GM23248 (cell line): Measurements from ENCODE around the gene SMAD1.

Experiments used
- EZH2 ChIP-seq: fragments of 200-600 bp; sonication (generic); IDR thresholded peaks from 2 replicates; pipeline ENCODE4 v1.6.1; 2018; ENCODE audit warnings: antibody characterized with exemption, mild to moderate bottlenecking; ENCODE audit not compliant: insufficient read depth, poor library complexity, severe bottlenecking
- EZH2phosphoT487 ChIP-seq: fragments of 200-600 bp; sonication (generic); IDR thresholded peaks from 2 replicates; pipeline ENCODE4 v1.6.1; 2018; ENCODE audit warnings: antibody characterized with exemption, moderate library complexity, mild to moderate bottlenecking, low read depth; ENCODE audit not compliant: insufficient read depth

DNA sequence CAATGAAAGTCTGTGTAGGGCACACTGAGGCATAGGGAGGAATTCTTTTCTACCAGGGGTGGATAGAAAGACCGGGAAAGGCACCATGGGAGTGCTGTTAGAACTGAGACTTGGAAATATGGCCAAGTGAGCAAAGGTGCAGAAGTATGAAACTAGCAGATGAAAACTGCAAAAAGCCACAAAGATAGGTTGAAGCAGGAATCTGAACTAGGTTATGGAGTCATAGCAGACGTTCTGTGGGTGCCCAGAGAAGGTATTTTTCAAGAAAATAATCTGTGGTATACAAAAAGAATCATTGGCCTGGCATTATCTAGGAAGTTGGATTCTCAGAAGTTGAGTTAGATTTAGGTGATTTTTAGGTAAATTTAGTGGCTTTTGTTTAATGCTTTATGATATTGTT is 48.5 kb downstream of the SMAD1 start:
- TF ChIP-seq EZH2phosphoT487 (no peak), EZH2 (no peak)
